HepG2 (cell line): Measurements from ENCODE around the gene CSKMT. TPM values are rescaled to one million over a fixed set of nuclear protein-coding genes. Genes with fewer than 3 reads are reported as not detected.

Experiments
- EED ChIP-seq: sonication (generic); formaldehyde crosslinking; IDR thresholded peaks from 2 replicates; pipeline ENCODE4 v1.5.0; 2020; ENCODE audit warnings: mild to moderate bottlenecking, missing genetic modification reagents
- ELF1 ChIP-seq: sonication (generic); formaldehyde crosslinking; IDR thresholded peaks from 2 replicates; pipeline ENCODE4 v1.4.0; 2020; ENCODE audit warnings: missing genetic modification reagents
- FOXK2 ChIP-seq: fragments of 450-650 bp; IDR thresholded peaks from 2 replicates; pipeline ENCODE4 v1.6.1; 2016
- ISX ChIP-seq: sonication (generic); formaldehyde crosslinking; conservative IDR thresholded peaks from 2 replicates; pipeline ENCODE4 v1.5.0; 2020; ENCODE audit warnings: missing genetic modification reagents
- KLF11 ChIP-seq: IDR thresholded peaks from 2 replicates; pipeline ENCODE4 v1.6.1; 2016; ENCODE audit warnings: missing compliant biosample characterization
- PAF1 ChIP-seq: IDR thresholded peaks from 2 replicates; pipeline ENCODE4 v1.6.1; 2016; ENCODE audit warnings: missing genetic modification reagents, missing compliant biosample characterization
- POGZ ChIP-seq: sonication (generic); formaldehyde crosslinking; IDR thresholded peaks from 2 replicates; pipeline ENCODE4 v1.4.0; 2020; ENCODE audit warnings: mild to moderate bottlenecking, missing genetic modification reagents
- RBM22 ChIP-seq: fragments of 200-400 bp; formaldehyde crosslinking; optimal IDR thresholded peaks from 2 replicates; pipeline ENCODE3; 2017; ENCODE audit warnings: mild to moderate bottlenecking, low read length, moderate library complexity
- RFX3 ChIP-seq: IDR thresholded peaks from 2 replicates; pipeline ENCODE4 v1.6.1; 2016; ENCODE audit warnings: missing biosample characterization, missing genetic modification reagents
- SIN3A ChIP-seq: IDR thresholded peaks from 2 replicates; pipeline ENCODE4 v1.6.1; 2011; ENCODE audit warnings: low read depth, mild to moderate bottlenecking, control low read depth, low read length, borderline replicate concordance
- SMC3 ChIP-seq: IDR thresholded peaks from 2 replicates; pipeline ENCODE4 v1.6.1; 2011; ENCODE audit warnings: low read length, improper control_type of control experiment
- SRSF4 ChIP-seq: fragments of 200-400 bp; formaldehyde crosslinking; IDR thresholded peaks from one replicate; pipeline ENCODE4 v1.6.1; 2018; ENCODE audit warnings: mild to moderate bottlenecking, low read depth, low read length, moderate library complexity; ENCODE audit not compliant: poor library complexity, severe bottlenecking
- ZNF629 ChIP-seq: sonication (generic); formaldehyde crosslinking; conservative IDR thresholded peaks from 2 replicates; pipeline ENCODE4 v1.5.0; 2020; ENCODE audit warnings: missing genetic modification reagents
- polyA plus RNA-seq, 8 experiments: library from polyadenylated mRNA; depleted of rRNA in 3 of 8; stranded (reverse) in 7 of 8; unstranded in 1 of 8; fragments of >200 nt; fragmentation: Illumina TruSeq in 4 of 8; extraction: Trizol in 4 of 8; gene quantifications; 2 replicates each; pipeline versions ENCODE4 v1.2.1 to v1.2.3, GENCODE V29; 2011 to 2016; ENCODE audit warnings: low read depth in 4 of 8, missing spikeins in 1 of 8, mixed read lengths in 1 of 8; ENCODE audit not compliant: insufficient read depth in 1 of 8
- total RNA-seq, 5 experiments: library from RNA; depleted of rRNA; stranded (reverse); fragments of >200 nt; fragmentation: Illumina TruSeq; extraction: Trizol; gene quantifications; 2 replicates each; pipeline ENCODE4 v1.2.3, GENCODE V29; 2016; ENCODE audit warnings: low read depth in 1 of 5
- TF ChIP-seq, protein P1 (sequence below): sonication (generic); formaldehyde crosslinking; IDR thresholded peaks from 2 replicates; pipeline ENCODE4 v1.5.1; 2020; ENCODE audit warnings: mild to moderate bottlenecking, missing genetic modification reagents, moderate library complexity
- TF ChIP-seq, protein P2 (sequence below): sonication (generic); formaldehyde crosslinking; IDR thresholded peaks from 2 replicates; pipeline ENCODE4 v1.4.0; 2020; ENCODE audit warnings: missing genetic modification reagents
- TF ChIP-seq, protein P3 (sequence below): sonication (generic); formaldehyde crosslinking; IDR thresholded peaks from 2 replicates; pipeline ENCODE4 v1.4.0; 2020; ENCODE audit warnings: mild to moderate bottlenecking, low read depth, missing genetic modification reagents
- TF ChIP-seq, protein P4 (sequence below): sonication (generic); formaldehyde crosslinking; IDR thresholded peaks from 2 replicates; pipeline ENCODE4 v1.5.0; 2020; ENCODE audit warnings: mild to moderate bottlenecking, missing genetic modification reagents

The CSKMT gene
- total and polyA plus RNA-seq, 2 of the 13 experiments (the other 11 are each of a cell fraction or from before 2014, with no cell fraction given), result 7.6 to 31.8 TPM

DNA sequence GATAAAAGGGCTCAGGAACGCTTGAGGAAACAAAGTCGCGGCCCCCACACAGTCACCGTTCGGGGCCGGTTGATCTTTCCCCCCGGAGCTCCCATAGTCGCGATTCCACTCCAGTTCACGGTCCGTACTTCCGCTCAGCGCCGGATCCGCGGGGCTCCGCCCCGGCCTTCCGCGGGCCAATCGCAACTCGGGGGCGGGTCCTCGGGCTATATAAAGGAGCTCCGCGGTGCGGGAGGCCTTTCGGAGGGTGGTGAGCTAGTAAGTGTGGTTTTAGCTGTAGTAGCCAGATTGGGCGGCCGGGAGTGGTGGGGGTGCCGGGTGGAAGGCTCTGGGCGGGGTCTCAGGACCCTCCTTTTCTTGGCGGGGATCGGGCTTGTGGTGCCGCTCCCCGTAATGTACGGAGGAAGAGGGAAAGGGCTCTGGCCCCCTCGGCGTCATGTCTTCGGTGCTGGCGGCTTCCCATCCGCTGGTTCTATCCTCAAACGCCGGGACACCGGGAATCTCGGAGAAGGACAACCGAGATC, at the start of gene CSKMT, which contains the start of gene C11orf98 (continued):
- TF ChIP-seq, protein P1, sequence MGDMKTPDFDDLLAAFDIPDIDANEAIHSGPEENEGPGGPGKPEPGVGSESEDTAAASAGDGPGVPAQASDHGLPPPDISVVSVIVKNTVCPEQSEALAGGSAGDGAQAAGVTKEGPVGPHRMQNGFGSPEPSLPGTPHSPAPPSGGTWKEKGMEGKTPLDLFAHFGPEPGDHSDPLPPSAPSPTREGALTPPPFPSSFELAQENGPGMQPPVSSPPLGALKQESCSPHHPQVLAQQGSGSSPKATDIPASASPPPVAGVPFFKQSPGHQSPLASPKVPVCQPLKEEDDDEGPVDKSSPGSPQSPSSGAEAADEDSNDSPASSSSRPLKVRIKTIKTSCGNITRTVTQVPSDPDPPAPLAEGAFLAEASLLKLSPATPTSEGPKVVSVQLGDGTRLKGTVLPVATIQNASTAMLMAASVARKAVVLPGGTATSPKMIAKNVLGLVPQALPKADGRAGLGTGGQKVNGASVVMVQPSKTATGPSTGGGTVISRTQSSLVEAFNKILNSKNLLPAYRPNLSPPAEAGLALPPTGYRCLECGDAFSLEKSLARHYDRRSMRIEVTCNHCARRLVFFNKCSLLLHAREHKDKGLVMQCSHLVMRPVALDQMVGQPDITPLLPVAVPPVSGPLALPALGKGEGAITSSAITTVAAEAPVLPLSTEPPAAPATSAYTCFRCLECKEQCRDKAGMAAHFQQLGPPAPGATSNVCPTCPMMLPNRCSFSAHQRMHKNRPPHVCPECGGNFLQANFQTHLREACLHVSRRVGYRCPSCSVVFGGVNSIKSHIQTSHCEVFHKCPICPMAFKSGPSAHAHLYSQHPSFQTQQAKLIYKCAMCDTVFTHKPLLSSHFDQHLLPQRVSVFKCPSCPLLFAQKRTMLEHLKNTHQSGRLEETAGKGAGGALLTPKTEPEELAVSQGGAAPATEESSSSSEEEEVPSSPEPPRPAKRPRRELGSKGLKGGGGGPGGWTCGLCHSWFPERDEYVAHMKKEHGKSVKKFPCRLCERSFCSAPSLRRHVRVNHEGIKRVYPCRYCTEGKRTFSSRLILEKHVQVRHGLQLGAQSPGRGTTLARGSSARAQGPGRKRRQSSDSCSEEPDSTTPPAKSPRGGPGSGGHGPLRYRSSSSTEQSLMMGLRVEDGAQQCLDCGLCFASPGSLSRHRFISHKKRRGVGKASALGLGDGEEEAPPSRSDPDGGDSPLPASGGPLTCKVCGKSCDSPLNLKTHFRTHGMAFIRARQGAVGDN (CRISPR knock-in tag), result peak; percentile 68; the same call in 1 of the 2 replicates
- TF ChIP-seq FOXK2, result no peak
- TF ChIP-seq SMC3, result no peak
- TF ChIP-seq PAF1 (CRISPR knock-in tag), result no peak
- TF ChIP-seq, protein P2, sequence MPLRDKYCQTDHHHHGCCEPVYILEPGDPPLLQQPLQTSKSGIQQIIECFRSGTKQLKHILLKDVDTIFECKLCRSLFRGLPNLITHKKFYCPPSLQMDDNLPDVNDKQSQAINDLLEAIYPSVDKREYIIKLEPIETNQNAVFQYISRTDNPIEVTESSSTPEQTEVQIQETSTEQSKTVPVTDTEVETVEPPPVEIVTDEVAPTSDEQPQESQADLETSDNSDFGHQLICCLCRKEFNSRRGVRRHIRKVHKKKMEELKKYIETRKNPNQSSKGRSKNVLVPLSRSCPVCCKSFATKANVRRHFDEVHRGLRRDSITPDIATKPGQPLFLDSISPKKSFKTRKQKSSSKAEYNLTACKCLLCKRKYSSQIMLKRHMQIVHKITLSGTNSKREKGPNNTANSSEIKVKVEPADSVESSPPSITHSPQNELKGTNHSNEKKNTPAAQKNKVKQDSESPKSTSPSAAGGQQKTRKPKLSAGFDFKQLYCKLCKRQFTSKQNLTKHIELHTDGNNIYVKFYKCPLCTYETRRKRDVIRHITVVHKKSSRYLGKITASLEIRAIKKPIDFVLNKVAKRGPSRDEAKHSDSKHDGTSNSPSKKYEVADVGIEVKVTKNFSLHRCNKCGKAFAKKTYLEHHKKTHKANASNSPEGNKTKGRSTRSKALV, result 0 out of 2 replicates have a peak, but pooled peaks have one; percentile 55
- TF ChIP-seq ISX (CRISPR knock-in tag), result no peak; the same call in 1 of the 2 replicates
- TF ChIP-seq ZNF629 (CRISPR knock-in tag), result no peak
- no peak for TF ChIP-seq SRSF4
- TF ChIP-seq POGZ (CRISPR knock-in tag), result no peak
- no peak for TF ChIP-seq KLF11 (CRISPR knock-in tag)
- TF ChIP-seq, protein P3, sequence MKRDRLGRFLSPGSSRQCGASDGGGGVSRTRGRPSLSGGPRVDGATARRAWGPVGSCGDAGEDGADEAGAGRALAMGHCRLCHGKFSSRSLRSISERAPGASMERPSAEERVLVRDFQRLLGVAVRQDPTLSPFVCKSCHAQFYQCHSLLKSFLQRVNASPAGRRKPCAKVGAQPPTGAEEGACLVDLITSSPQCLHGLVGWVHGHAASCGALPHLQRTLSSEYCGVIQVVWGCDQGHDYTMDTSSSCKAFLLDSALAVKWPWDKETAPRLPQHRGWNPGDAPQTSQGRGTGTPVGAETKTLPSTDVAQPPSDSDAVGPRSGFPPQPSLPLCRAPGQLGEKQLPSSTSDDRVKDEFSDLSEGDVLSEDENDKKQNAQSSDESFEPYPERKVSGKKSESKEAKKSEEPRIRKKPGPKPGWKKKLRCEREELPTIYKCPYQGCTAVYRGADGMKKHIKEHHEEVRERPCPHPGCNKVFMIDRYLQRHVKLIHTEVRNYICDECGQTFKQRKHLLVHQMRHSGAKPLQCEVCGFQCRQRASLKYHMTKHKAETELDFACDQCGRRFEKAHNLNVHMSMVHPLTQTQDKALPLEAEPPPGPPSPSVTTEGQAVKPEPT (CRISPR knock-in tag), result 0 out of 2 replicates have a peak, but pooled peaks have one; percentile 37
- TF ChIP-seq, protein P4, sequence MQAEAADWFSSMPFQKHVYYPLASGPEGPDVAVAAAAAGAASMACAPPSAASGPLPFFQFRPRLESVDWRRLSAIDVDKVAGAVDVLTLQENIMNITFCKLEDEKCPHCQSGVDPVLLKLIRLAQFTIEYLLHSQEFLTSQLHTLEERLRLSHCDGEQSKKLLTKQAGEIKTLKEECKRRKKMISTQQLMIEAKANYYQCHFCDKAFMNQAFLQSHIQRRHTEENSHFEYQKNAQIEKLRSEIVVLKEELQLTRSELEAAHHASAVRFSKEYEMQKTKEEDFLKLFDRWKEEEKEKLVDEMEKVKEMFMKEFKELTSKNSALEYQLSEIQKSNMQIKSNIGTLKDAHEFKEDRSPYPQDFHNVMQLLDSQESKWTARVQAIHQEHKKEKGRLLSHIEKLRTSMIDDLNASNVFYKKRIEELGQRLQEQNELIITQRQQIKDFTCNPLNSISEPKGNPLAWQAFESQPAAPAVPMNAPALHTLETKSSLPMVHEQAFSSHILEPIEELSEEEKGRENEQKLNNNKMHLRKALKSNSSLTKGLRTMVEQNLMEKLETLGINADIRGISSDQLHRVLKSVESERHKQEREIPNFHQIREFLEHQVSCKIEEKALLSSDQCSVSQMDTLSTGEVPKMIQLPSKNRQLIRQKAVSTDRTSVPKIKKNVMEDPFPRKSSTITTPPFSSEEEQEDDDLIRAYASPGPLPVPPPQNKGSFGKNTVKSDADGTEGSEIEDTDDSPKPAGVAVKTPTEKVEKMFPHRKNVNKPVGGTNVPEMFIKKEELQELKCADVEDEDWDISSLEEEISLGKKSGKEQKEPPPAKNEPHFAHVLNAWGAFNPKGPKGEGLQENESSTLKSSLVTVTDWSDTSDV (CRISPR knock-in tag), result no peak
- TF ChIP-seq RBM22, result peak; percentile 8
- 0 out of 2 replicates have a peak, but pooled peaks have one; percentile 10 for TF ChIP-seq RFX3 (CRISPR knock-in tag)
- peak; percentile 91; the same call in 1 of the 2 replicates for TF ChIP-seq SIN3A
- TF ChIP-seq EED (CRISPR knock-in tag), result no peak
- TF ChIP-seq ELF1 (CRISPR knock-in tag), result peak; percentile 88
